Epidermal melanocyte (primary cell): ENCODE measurements around the gene BMERB1.
A peak's percentile ranks its signal among the peaks of the same experiment; 100 is the strongest.
"Not testable (repeated sequence)": the region's sequence is repeated elsewhere in the genome, so short reads cannot be mapped to it uniquely, and the experiment has no call there.

ENCODE experiments used
- DNase-seq: peaks from one replicate; pipeline ENCODE4 v3.0.0; 2011; ENCODE audit warnings: low spot score; ENCODE audit not compliant: insufficient read length

The BMERB1 gene

DNA sequence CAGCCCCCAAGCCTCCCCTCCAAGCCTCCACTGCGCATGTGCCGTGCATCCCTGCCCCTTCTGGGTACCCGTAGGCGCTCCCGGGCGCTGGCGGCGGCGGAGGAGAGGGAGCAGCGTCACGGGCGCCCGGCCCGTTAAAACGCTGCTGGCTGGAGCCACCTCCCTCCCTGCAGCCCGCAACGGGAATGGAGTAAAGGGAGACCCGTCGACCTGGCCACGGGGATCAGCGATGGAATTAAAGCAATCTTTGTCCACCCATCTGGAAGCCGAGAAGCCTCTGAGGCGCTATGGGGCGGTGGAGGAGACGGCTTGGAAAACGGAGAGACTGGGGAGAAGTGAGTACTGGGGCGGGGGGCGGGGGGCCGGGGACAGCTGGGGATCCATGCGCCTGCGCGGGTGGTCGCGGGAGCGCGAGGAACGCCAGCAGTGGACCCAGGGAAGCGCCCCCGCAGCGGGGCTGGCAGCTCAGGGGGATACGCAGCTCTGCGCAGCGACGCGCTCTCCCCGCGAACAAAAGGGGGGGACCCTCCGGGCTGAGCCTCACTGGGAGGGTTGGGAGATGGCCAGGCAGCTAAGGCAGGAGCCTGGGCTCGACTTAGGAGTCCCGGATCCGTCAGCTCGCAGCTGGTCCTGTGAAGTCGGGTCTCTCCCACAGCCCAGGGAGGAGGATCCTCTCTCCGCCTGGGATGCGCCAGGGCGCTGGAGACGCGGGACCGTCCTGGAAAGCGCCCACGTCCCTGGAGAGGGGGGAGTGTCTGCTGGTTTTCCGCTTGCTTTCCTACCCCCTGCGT lies at the start of gene BMERB1:
BMERB1 (plus strand) TSS at position 164 of the 791 bp plus-strand sequence; CDS start at position 230, 66 bp downstream.
- DNase-seq, result peak; percentile 83

DNA sequence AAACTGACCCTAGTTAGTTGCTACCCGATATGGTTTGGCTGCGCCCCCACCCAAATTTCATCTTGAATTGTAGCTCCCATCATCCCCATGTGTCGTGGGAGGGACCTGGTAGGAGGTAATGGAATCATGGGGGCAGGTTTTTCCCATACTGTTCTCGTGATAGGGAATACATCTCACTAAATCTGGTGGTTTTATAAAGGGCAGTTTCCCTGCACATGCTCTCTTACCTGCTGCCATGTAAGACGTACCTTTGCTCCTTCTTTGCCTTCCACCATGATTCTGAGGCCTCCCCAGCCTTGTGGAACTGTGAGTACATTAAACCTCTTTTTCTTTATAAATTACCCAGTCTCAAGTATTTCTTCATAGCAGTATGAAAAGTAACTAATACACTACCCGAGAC lies 46.3 kb upstream of the BMERB1 start:
- DNase-seq, result not testable (repeated sequence)

DNA sequence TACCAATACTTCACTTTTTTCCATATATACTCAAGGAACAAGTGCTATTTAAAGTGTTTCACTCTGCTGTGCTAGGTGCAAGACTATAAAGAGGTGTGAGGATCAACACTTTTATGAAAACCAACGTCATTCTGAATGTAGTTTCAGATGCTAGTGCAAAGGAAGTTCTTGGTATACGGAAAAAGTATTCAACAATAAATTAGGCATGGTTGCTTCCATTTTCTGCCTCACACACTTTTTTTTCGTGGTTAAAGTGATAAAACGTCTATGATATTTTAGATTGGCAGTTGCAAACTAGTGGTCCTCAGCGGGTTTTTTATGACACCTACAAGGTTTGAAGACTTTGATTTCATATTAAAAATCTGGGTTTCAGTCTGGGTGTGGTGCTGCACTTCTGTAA lies 44.5 kb upstream of the BMERB1 start:
- not testable (repeated sequence) for DNase-seq

DNA sequence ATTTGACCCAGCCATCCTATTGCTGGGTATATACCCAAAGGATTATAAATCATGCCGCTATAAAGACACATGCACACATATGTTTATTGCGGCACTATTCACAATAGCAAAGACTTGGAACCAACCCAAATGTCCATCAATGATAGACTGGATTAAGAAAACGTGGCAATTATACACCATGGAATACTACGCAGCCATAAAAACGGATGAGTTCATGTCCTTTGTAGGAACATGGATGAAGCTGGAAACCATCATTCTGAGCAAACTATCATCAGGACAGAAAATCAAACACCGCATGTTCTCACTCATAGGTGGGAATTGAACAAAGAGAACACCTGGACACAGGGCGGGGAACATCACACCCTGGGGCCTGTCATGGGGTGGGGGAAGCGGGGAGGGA lies 41.4 kb upstream of the BMERB1 start:
- not testable (repeated sequence) for DNase-seq

DNA sequence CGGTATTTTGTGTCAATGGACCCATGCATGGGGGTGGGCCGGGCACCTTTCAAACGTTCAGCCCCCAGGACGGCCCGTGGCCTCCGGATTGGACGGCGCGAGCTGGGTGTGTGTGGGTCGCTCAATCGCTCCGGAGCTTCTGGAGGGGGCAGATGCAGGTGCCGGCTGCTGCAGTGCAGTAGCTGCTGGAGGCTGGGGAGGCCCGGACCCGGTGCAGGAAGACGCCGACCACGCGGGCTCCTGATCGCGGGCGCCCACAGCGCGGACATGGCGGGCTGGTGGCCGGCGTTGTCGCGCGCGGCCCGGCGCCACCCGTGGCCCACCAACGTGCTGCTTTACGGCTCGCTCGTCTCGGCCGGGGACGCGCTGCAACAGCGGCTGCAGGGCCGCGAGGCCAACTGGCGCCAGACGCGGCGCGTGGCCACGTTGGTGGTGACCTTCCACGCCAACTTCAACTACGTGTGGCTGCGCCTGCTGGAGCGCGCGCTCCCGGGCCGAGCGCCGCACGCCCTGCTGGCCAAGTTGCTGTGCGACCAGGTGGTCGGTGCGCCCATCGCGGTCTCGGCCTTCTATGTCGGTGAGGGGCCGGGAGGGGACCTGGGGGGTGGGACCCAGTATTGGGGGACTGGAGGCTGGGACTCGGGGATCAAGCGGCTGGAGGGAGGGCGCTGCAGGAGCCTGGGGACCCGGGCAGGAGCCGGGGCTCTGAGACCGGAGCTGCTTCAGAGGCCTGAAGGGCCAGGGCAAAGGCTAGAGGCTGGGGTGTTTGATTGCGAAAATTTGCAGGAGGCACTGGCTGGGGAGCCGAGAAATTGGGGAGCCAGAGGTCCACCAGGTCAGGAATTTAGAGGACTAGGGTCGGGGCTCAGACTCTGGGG lies 38.5 kb upstream of the BMERB1 start, which contains the start of gene MPV17L:
MPV17L (plus strand) TSS at position 124 of the 878 bp plus-strand sequence; CDS start at position 268, 144 bp downstream.
- DNase-seq, result not testable (repeated sequence)

DNA sequence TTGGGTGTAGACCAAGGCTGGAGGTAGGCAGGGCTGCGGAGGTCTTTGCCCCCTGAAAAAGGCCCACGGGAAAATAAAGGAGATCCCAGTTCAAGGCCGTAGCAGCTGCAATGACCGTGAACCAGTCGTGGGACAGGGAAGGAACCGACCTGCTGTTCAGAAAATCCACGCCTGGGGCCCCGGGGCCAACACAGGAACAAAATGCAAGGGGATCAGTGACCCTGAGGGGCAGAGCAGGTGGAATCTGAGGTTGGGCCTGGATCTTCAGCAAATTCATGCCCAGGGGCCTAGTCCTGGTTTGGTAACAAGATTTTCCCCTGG lies 37.9 kb upstream of the BMERB1 start:
- not testable (repeated sequence) for DNase-seq

DNA sequence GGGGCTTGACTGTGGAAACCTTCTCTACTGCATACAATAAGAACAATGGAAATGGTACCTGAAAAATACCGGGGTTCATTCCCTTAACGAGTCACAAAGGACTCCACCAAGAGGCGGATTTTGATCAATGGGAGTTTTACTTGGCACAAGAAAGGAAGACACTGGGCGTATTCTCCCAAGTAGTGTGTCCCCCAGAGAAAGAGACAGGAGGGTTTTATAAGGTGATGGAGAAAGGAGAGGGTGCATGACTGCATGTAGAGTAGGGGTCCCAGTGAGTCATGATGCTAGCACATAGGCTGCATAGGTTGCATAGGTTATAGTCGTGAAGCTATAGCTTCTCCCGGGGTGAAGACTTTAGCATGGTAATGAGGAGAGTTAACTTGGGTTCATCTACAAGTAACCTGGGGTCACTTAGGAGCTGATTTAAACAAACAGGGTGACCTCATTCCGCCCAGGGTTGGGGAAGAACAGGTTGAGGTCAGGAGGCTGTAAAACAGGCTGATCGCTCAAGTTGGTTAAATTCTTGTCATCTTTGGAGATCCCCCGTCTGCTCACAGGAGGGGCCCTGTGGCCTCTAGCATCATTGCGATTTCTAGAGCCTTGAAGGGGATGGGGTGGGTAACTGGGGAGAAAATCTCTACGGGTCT lies 37.3 kb upstream of the BMERB1 start:
- DNase-seq, result no peak

DNA sequence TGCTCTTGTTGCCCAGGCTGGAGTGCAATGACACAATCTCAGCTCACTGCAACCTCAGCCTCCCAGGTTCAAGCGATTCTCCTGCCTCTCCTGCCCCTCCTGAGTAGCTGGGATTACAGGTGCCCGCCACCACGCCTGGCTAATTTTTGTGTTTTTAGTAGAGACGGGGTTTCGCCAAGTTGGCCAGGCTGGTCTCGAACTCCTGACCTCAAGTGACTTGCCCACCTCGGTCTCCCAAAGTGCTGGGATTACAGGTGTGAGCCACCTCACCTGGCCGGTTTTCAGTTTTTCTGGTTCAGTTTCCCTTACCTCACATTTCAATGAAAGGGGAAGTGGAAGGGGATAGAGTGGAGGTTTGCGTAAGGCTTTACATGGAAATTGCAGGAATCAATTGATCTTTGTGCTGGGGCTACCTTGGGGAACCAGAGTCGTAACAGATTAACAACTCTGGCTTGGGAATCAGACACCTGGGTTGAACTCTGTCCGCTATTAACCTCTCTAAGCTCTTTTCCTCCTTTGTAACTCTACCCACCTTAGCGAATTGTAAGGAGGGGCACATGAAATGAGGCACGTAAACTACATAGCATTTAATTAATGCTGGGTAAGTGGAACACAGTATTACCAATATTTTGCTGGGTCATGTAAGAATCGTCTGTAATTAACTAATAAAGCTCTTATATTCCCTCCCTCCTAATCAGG lies 35.6 kb upstream of the BMERB1 start:
- DNase-seq, result no peak

DNA sequence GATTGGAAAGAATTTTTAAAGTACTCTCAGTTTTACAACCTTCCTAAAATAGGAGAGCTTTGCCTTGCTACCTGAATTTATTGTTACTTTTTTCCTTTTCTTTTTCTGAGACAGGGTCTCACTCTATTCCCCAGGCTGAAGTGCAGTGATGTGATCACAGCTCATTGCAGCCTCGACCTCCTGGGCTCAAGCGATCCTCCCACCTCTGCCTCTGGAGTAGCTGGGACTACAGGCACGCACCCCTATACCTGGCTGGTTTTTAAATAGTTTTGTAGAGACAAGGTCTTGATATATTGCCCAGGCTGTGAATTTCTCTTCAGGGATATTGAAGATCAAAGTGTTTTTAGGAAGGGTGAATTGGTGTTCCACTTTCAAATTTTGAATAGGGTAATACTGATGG lies 35.1 kb upstream of the BMERB1 start:
- DNase-seq, result no peak

DNA sequence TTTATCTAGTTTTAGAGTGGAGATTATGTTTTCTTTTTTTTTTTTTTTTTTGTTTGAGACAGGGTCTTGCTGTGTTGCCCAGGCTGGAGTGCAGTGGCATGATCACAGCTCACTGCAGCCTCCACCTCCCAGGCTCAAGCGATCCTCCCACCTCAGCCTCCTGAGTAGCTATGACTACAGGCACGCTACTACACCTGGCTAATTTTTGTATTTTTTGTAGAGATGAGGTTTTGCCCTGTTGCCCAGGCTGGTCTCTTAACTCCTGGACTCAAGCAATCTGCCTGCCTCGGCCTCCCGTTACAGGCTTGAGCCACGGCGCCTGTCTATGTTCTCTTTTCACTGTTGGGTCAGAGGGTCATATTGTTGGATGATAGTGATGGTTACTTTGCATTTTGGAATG lies 34.1 kb upstream of the BMERB1 start:
- DNase-seq, result not testable (repeated sequence)

DNA sequence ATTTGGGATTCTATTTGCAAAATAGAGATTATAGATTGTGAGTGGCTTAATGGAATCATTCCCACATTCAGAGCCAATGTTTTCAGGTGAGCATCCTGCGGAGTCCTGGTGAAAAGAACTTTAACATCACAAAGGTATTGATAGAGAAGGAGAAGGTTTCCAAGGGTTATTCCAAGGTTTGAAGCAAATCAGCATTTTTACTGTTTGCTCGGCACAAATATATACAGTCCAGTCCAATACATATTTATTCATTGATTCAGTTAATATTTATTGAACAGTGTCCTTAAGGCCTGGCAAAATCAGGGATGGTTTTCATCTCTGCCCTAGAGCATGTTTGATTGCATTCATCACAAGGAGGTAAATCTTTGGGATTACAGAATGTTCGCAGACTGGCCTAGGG lies 32.4 kb upstream of the BMERB1 start:
- no peak for DNase-seq

DNA sequence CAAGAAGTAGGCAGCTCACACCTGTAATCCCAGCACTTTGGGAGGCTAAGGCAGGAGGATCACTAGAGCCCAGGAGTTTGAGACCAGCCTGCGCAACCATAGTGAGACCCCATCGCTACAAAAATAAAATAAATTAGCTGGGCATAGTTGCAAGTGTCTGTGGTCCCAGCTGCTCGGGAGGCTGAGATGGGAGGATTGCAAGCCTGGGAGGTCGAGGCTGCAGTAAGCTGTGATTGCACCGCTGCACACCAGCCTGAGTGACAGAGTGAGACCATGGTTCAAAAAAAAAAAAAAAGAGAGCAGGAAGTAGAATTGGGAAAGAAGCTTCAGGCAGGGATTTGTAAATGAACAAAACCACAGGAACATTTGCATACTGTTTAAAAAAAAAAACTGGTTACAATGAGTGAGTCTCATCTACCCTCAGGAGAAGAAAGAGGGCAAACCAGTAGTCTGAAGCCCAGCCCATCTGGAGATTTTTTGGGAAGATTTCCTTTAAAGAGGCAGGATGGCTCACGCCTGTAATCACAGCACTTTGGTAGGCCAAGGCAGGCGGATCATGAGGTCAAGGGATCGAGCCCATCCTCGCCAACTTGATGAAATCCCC lies 30.9 kb upstream of the BMERB1 start:
- no peak for DNase-seq

DNA sequence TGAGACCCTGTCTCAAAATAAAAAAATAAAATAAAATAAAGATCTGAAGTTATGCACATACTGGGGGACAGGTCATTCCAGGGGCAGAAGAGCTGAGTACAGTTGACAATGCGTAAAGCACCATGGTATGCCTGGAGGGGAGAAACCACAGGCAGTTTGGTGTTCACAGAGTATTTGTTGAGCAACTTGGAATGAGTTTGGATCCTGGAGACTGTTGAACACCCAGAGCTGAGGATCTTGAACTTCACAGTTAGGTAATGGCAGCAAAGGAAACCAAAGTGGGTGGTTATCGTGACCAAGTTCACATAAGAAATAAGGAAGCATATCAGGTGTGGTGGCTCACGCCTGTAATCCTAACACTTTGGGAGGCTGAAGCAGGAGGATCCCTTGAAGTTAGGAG lies 30.3 kb upstream of the BMERB1 start:
- DNase-seq, result not testable (repeated sequence)

DNA sequence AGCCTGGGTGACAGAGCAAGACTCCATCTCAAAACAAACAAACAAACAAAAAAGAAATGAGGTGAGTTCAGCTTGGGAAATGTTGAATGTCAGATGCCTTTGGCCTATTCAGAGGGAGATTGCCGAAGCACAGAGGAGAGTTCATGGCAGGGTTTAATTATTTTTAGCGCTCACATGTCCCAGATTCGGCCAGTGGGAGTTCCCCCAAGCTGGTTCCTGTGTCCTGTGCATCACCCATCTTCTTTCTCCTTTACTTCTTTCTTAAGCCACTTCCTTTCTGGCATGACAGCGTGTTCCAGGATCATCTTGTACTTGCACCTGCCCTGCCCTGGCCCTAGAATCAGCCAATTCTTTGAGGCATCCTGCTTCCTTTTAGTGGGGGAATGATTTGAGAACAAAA lies 29.6 kb upstream of the BMERB1 start:
- DNase-seq, result no peak

DNA sequence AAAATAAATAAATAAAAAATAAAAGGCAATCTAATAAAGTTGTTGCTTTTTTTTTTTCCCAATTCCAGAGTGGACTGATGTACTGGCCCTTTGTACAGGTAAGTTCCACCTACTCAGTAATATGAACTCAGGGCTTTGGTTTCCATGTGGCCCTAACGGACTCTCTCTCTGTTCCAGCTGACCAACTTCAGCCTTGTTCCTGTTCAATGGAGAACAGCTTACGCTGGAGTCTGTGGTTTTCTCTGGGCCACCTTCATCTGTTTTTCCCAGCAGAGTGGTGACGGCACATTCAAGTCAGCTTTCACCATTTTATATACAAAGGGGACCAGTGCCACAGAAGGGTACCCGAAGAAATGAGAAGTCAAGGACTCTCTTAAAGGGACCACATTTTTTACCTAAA lies 26.6 kb upstream of the BMERB1 start:
- DNase-seq, result not testable (repeated sequence)

DNA sequence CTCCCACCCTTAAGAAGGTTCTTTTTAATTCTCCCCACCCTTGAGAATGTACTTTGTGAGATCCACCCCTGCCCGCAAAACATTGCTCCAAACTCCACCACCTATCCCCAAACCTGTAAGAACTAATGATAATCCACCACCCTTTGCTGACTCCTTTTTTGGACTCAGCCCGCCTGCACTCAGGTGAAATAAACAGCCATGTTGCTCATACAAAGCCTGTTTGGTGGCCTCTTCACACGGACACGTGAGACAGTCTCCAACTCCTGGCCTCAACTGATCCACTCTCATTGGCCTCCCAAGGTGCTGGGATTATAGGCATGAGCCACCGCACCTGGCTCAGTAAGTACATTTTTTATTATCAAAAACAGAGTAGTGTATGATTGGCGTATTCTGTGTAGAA lies 24.9 kb upstream of the BMERB1 start:
- not testable (repeated sequence) for DNase-seq

DNA sequence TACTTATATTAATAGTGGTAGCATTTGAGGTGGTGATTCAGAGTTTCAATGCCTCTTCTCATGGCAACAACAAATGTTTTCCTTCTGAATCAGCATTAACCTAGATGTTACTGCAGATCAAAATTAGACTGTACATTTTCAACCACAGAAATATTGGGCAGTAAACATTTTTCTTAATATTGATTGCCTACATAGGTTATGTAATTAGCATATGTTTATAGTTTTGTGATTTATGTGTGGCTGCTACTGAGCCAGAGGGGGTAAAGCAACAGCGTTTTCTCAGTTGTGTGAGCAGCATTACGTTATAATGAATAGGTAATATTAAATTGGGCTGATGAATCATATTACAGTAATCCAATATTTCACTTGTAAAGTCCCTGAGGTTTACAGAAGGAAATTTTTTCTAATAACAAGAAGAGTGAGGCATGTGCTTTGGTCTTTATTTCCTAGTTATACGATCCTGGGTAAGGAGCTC lies 18.8 kb upstream of the BMERB1 start:
- no peak for DNase-seq

DNA sequence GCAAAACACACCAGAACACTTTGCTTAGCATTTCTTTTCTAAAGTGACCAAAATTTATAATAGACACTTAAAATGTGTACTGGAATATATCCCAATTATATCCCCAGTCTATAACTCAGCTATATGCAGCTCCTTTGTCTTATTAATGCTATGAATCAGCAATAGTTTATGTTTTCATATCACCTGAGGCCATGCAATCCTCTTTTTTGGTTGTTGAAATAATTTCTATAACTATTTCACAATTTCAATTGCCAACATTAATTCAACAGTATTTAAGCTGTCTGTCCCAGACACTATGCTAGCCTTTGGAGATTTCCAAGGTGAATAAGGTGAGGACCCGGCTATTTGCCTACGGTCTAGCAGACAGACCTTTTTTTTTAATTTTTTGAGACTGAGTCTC lies 17.2 kb upstream of the BMERB1 start:
- no peak for DNase-seq

DNA sequence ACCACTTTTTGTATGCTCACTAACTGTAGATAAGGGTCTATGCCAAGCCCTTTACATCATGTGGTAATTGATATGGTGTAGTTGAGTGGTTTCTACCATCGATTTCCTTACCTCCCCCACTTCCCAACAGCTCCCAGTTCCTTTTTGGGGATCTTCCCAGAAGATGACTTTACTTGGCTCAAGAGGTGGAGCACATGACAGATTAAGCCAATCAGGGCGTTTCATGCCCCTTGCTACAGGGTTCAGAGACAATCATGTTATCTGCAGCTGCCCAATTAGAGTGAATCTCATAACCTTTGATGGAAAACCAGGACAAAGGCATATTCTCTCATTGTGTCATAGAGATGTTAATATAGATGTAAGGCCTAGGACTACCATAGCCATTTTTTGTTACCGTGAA lies 16.2 kb upstream of the BMERB1 start:
- DNase-seq, result no peak

DNA sequence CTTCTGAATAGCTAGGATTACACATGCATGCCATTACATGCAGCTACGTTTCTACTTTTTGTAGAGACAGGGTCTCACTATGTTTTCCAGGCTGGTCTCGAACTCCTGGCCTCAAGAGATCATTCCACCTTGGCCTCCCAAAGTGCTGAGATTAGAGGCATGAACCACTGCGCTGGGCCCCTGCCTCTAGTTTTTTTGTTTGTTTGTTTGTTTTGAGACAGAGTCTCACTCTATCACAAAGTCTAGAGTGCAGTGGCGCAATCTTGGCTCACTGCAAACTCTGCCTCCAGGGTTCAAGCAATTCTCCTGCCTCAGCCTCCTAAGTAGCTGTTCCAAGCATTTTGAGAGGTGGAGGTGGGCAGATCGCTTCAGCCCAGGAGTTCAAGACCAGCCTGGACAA lies 12.7 kb upstream of the BMERB1 start:
- DNase-seq, result not testable (repeated sequence)

DNA sequence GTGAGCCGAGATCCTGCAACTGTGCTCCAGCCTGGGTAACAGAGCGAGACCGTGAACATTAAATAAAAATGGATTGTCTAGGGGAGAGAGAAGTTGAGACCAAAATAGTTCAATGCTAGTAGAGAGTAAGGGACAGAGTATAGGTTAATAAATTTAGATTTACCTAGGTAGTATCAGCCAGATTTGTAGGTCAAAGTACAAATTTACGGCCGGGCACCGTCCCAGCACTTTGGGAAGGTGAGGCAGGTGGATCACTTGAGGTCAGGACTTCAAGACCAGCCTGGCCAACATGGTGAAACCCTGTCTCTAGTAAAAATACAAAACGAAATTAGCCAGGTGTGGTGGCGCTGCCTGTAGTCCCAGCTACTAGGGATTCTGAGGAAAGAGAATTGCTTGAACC lies 12.2 kb upstream of the BMERB1 start:
- DNase-seq, result no peak
